ENCODE results near the gene MESP1. TPM values are rescaled to one million over a fixed set of nuclear protein-coding genes. Genes with fewer than 3 reads are reported as not detected.
A peak's percentile ranks its signal among the peaks of the same experiment; 100 is the strongest.

Gene MESP1
- total and polyA plus RNA-seq, 2 of the 13 experiments (the other 11 are each of a cell fraction or from before 2014, with no cell fraction given) = not detected

DNA sequence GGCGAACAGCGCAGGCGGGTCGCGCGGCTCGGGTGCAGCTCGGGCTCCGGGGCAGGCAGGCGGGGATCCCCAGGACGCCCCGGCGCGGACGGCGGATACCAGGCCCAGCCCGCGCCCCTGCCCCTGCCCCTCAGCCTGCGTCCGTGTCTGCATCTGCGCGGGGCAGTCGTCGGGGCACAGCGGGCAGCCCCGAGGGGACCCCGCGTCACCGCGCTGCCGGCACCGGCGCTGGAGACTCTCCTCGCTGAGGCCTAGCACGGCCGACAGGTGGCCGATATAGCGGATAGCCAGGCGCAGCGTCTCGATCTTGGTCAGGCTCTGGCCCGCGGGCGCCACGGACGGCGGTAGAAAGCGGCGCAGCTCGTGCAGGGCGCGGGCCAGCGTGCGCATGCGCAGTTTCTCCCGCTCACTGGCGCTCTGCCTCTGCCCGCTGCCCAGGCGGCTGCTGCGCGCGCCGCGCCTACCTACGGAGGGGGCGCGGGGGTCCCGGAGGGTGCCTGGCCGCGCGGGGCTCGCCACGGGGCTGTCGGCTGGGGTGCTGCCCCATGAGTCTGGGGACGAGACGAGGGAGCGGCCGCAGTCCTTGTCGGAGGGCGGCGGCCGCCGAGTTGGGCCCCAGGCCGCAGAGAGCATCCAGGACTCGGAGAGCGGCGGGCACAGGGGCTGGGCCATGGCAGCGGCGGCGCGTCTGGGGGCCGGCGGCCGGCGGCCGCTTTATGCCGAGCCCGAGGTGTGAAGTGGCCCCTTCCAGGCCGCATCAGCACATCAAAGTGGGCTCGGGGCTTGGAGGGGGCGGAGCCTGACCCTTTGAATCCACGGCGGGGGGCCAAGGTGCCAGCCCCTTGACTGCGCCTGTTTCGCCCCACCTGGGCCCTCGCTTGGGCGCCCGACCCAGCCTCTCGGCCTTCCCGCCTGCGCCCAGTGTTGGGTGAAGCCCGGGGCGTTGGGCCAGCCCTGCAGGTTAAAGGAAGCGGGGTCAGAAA is at the start of gene MESP1 (continued):
- TF ChIP-seq, protein P1, sequence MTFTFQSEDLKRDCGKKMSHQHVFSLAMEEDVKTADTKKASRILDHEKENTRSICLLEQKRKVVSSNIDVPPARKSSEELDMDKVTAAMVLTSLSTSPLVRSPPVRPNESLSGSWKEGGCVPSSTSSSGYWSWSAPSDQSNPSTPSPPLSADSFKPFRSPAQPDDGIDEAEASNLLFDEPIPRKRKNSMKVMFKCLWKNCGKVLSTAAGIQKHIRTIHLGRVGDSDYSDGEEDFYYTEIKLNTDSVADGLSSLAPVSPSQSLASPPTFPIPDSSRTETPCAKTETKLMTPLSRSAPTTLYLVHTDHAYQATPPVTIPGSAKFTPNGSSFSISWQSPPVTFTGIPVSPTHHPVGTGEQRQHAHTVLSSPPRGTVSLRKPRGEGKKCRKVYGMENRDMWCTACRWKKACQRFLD (CRISPR knock-in tag; IDR thresholded peaks at IDR 0.05; ENCODE audit: borderline replicate concordance) = peak; percentile 73; the same call in 1 of the 2 replicates
- TF ChIP-seq YY1 (IDR thresholded peaks at IDR 0.05; ENCODE audit: insufficient read depth, insufficient replicate concordance, low read depth, low read length) (peak; percentile 13), MTF2 (CRISPR knock-in tag; IDR thresholded peaks at IDR 0.05; ENCODE audit: borderline replicate concordance) (peak; percentile 83; the same call in 1 of the 2 replicates), SPEN (CRISPR knock-in tag; IDR thresholded peaks at IDR 0.05; ENCODE audit: low read depth) (peak; percentile 83), DMAP1 (CRISPR knock-in tag; IDR thresholded peaks at IDR 0.05) (0 out of 2 replicates have a peak, but pooled peaks have one; percentile 23), SMYD3 (CRISPR knock-in tag; IDR thresholded peaks at IDR 0.05) (no peak), ZNF772 (CRISPR knock-in tag; IDR thresholded peaks at IDR 0.05) (peak; percentile 45; the same call in 1 of the 2 replicates), KMT2A (CRISPR knock-in tag; IDR thresholded peaks at IDR 0.05) (peak; percentile 64; the same call in 1 of the 2 replicates), ERF (CRISPR knock-in tag; IDR thresholded peaks at IDR 0.05) (peak; percentile 42), ZNF274 (CRISPR knock-in tag; IDR thresholded peaks at IDR 0.05) (0 out of 2 replicates have a peak, but pooled peaks have one; percentile 65), ZNF430 (CRISPR knock-in tag; IDR thresholded peaks at IDR 0.05) (peak; percentile 38; the same call in 1 of the 2 replicates), SAP130 (CRISPR knock-in tag; IDR thresholded peaks at IDR 0.05; ENCODE audit: low read depth) (peak; percentile 62), CBFB (CRISPR knock-in tag; IDR thresholded peaks at IDR 0.05) (peak; percentile 36; the same call in 1 of the 2 replicates), ZMYM4 (CRISPR knock-in tag; IDR thresholded peaks at IDR 0.05) (peak; percentile 28; the same call in 1 of the 2 replicates), ZNF619 (CRISPR knock-in tag; IDR thresholded peaks at IDR 0.05) (peak; percentile 55; the same call in 1 of the 2 replicates), TMF1 (CRISPR knock-in tag; IDR thresholded peaks at IDR 0.05; ENCODE audit: low read depth) (peak; percentile 50; the same call in 1 of the 2 replicates), EP300 (IDR thresholded peaks at IDR 0.05; ENCODE audit: low read depth in 2 of 2, low read length in 2 of 2) (no peak), EP300 (CRISPR knock-in tag; IDR thresholded peaks at IDR 0.05; ENCODE audit: borderline replicate concordance) (no peak), ARNT2 (CRISPR knock-in tag; IDR thresholded peaks at IDR 0.05; ENCODE audit: low read depth) (no peak)
- TF ChIP-seq, protein P2, sequence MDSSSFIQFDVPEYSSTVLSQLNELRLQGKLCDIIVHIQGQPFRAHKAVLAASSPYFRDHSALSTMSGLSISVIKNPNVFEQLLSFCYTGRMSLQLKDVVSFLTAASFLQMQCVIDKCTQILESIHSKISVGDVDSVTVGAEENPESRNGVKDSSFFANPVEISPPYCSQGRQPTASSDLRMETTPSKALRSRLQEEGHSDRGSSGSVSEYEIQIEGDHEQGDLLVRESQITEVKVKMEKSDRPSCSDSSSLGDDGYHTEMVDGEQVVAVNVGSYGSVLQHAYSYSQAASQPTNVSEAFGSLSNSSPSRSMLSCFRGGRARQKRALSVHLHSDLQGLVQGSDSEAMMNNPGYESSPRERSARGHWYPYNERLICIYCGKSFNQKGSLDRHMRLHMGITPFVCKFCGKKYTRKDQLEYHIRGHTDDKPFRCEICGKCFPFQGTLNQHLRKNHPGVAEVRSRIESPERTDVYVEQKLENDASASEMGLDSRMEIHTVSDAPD (CRISPR knock-in tag; IDR thresholded peaks at IDR 0.05) = 0 out of 2 replicates have a peak, but pooled peaks have one; percentile 19
- TF ChIP-seq, protein P3, sequence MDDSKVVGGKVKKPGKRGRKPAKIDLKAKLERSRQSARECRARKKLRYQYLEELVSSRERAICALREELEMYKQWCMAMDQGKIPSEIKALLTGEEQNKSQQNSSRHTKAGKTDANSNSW (CRISPR knock-in tag; IDR thresholded peaks at IDR 0.05; ENCODE audit: borderline replicate concordance) = peak; percentile 48; the same call in 1 of the 2 replicates
- TF ChIP-seq, protein P4, sequence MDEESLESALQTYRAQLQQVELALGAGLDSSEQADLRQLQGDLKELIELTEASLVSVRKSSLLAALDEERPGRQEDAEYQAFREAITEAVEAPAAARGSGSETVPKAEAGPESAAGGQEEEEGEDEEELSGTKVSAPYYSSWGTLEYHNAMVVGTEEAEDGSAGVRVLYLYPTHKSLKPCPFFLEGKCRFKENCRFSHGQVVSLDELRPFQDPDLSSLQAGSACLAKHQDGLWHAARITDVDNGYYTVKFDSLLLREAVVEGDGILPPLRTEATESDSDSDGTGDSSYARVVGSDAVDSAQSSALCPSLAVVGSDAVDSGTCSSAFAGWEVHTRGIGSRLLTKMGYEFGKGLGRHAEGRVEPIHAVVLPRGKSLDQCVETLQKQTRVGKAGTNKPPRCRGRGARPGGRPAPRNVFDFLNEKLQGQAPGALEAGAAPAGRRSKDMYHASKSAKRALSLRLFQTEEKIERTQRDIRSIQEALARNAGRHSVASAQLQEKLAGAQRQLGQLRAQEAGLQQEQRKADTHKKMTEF (CRISPR knock-in tag; IDR thresholded peaks at IDR 0.05) = peak; percentile 22; the same call in 1 of the 2 replicates
- TF ChIP-seq, protein P5, sequence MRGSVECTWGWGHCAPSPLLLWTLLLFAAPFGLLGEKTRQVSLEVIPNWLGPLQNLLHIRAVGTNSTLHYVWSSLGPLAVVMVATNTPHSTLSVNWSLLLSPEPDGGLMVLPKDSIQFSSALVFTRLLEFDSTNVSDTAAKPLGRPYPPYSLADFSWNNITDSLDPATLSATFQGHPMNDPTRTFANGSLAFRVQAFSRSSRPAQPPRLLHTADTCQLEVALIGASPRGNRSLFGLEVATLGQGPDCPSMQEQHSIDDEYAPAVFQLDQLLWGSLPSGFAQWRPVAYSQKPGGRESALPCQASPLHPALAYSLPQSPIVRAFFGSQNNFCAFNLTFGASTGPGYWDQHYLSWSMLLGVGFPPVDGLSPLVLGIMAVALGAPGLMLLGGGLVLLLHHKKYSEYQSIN (CRISPR knock-in tag; IDR thresholded peaks at IDR 0.05; ENCODE audit: borderline replicate concordance) = no peak

All from HepG2 (cell line).